Measurements from ENCODE around the gene NFKBIB. TPM values are rescaled to one million over a fixed set of nuclear protein-coding genes. Genes with fewer than 3 reads are reported as not detected.

Gene NFKBIB
- total RNA-seq, 6 experiments from 2014 or later: 13.2 to 27.9 (median 16.5) TPM

- ATAC-seq (peak; percentile 73 to 87 (median 78)), DNase-seq (peak; percentile 78 to 86 (median 82))
- H3K27me3 ChIP-seq: no peaks in the 10 kb centered on the region
- 49% methylated on average over 23 of the region's 72 CpGs for WGBS (ENCODE audit: insufficient coverage, low coverage, low lambda C conversion rate, missing lambda C conversion rate)
- peaks cover 0 to 6% (median 0%) of the 10 kb centered on the region in 4 donors for H3K36me3 ChIP-seq
- H3K4me1 ChIP-seq: peaks cover 0 to 19% (median 7%) of the 10 kb centered on the region in 4 donors
- intact Hi-C loops (cut with DNase I): no loop called here
- H3K9me3 ChIP-seq: no peaks in the 10 kb centered on the region
- no peak overlapping the region for H3K27ac ChIP-seq
- TF ChIP-seq CTCF (IDR thresholded peaks at IDR 0.05) (no peak), POLR2A (IDR thresholded peaks at IDR 0.05) (no peak)
- peak overlapping the region in 2 of 3 donors; percentile 16 to 40 for H3K4me3 ChIP-seq
Observed at GRCh38 chr19:38949580-38950367, 50.0 kb downstream of the NFKBIB start.

GRCh38 chr19:38951187-38951586, 51.4 kb downstream of the NFKBIB start:
- Histone ChIP-seq H3K4me3 (no peak overlapping the region), H3K4me1 (peaks cover 0 to 19% (median 7%) of the 10 kb centered on the region in 4 donors), H3K9me3 (no peaks in the 10 kb centered on the region), H3K36me3 (peaks cover 0 to 4% (median 0%) of the 10 kb centered on the region in 4 donors), H3K27ac (no peak overlapping the region), H3K27me3 (no peaks in the 10 kb centered on the region)
- TF ChIP-seq CTCF (IDR thresholded peaks at IDR 0.05) (no peak), POLR2A (IDR thresholded peaks at IDR 0.05) (no peak)
- 69% methylated on average over 3 of the region's 3 CpGs for WGBS (ENCODE audit: insufficient coverage, low coverage, low lambda C conversion rate, missing lambda C conversion rate)
- ATAC-seq: no peak
- intact Hi-C loops (cut with DNase I): no loop called here
- peak in 1 of 3 donors; percentile 4 for DNase-seq

GRCh38 chr19:38952395-38953165, 52.8 kb downstream of the NFKBIB start:
- intact Hi-C loops (cut with DNase I): no loop called here
- H3K36me3 ChIP-seq: no peaks in the 10 kb centered on the region
- H3K27me3 ChIP-seq: no peaks in the 10 kb centered on the region
- no peaks in the 10 kb centered on the region for H3K9me3 ChIP-seq
- DNase-seq (peak in 1 of 3 donors; percentile 5), ATAC-seq (peak; percentile 61 to 84 (median 74))
- no peak for TF ChIP-seq POLR2A (IDR thresholded peaks at IDR 0.05)
- TF ChIP-seq CTCF (IDR thresholded peaks at IDR 0.05): peak; percentile 34 to 60 (median 52)
- peaks cover 0 to 19% (median 7%) of the 10 kb centered on the region in 4 donors for H3K4me1 ChIP-seq
- WGBS (ENCODE audit: insufficient coverage, low coverage, low lambda C conversion rate, missing lambda C conversion rate): 38% methylated on average over 13 of the region's 13 CpGs
- H3K4me3 ChIP-seq: no peak overlapping the region
- H3K27ac ChIP-seq: no peak overlapping the region

- peaks cover 0 to 19% (median 7%) of the 10 kb centered on the region in 4 donors for H3K4me1 ChIP-seq
- no peak for TF ChIP-seq CTCF (IDR thresholded peaks at IDR 0.05)
- TF ChIP-seq POLR2A (IDR thresholded peaks at IDR 0.05): no peak
- no peak overlapping the region for H3K4me3 ChIP-seq
- intact Hi-C loops (cut with DNase I): no loop called here
- H3K27me3 ChIP-seq: no peaks in the 10 kb centered on the region
- no peaks in the 10 kb centered on the region for H3K9me3 ChIP-seq
- no peak for DNase-seq
- no peak for ATAC-seq
- WGBS (ENCODE audit: insufficient coverage, low coverage, low lambda C conversion rate, missing lambda C conversion rate): 63% methylated on average over 4 of the region's 4 CpGs
- no peaks in the 10 kb centered on the region for H3K36me3 ChIP-seq
- H3K27ac ChIP-seq: no peak overlapping the region
Observed at GRCh38 chr19:38953677-38954076, 53.9 kb downstream of the NFKBIB start.

Data from right lobe of liver (tissue), 6 donors.